HepG2 (cell line): ENCODE measurements around the gene GUCY1A2. TPM values are rescaled to one million over a fixed set of nuclear protein-coding genes. Genes with fewer than 3 reads are reported as not detected.

Source experiments
- ATAC-seq: fragments of 200-7000 bp; cut with Tn5 transposase; 3 replicates; pipeline ENCODE4 v1.9.1; 2020; ENCODE audit warnings: mild to moderate bottlenecking, moderate library complexity
- BruUV-seq: library from RNA; stranded (reverse); fragments of 400-500 nt; replicated peaks from 2 replicates; lab custom pipeline; 2021; lab: Mats Ljungman, UMichigan
- CTCF ChIA-PET: fragments of 300-600 bp; formaldehyde crosslinking; extraction: SDS; loops from one replicate; lab custom pipeline; 2021; ENCODE audit warnings: low total read pairs, inconsistent platforms, low intra/inter-chr PET ratio; lab: Yijun Ruan, JAX
- POLR2A ChIA-PET: fragments of 350-600 bp; sonication (Branson Sonifier 250); formaldehyde crosslinking; loops from one replicate; lab custom pipeline; 2020; ENCODE audit warnings: antibody characterized with exemption, inconsistent platforms; lab: Yijun Ruan, JAX
- DNase-seq: peaks from one replicate; pipeline ENCODE4 v3.0.0-alpha.2; 2015; ENCODE audit warnings: low spot score
- FAIRE-seq: peaks from 3 replicates; lab custom pipeline; 2011; peaks lifted over from hg19 to GRCh38; lab: Jason Lieb, UNC
- H2AFZ ChIP-seq: one replicate; pipeline ENCODE4 v1.6.1; 2011; ENCODE audit warnings: low read length, inconsistent platforms
- H3K27ac ChIP-seq: fragments of 300-600 bp; 3 replicates; pipeline ENCODE4 v1.8.0; 2011; ENCODE audit warnings: mixed run types, mild to moderate bottlenecking, mixed read lengths, low read length, inconsistent platforms; ENCODE audit not compliant: insufficient read depth; ENCODE audit errors: extremely low read length
- H3K27me3 ChIP-seq, 2 experiments: fragments of 200-600 bp in 1 of 2; 2 replicates in 1 of 2; 3 replicates in 1 of 2; pipeline versions ENCODE4 v1.6.0 to v1.8.0; 2011; ENCODE audit warnings: low read length in 2 of 2, mild to moderate bottlenecking in 2 of 2, moderate library complexity in 2 of 2, inconsistent platforms in 1 of 2; ENCODE audit not compliant: insufficient read depth in 2 of 2, control insufficient read depth in 1 of 2
- H3K36me3 ChIP-seq, 2 experiments: fragments of 200-600 bp in 1 of 2; replicated peaks in 1 of 2; 2 replicates in 1 of 2; 3 replicates in 1 of 2; pipeline versions ENCODE4 v1.5.1 to v1.8.0; 2011; ENCODE audit warnings: low read length in 2 of 2, inconsistent platforms in 1 of 2; ENCODE audit not compliant: insufficient read depth in 2 of 2, control insufficient read depth in 1 of 2
- H3K4me1 ChIP-seq: 2 replicates; pipeline ENCODE4 v1.5.1; 2012; ENCODE audit warnings: low read length, inconsistent platforms; ENCODE audit not compliant: insufficient read depth
- H3K4me2 ChIP-seq: 2 replicates; pipeline ENCODE4 v1.6.0; 2011; ENCODE audit warnings: low read depth, low read length, inconsistent platforms
- H3K4me3 ChIP-seq, 3 experiments: fragments of 200-600 bp in 1 of 3; sonication (generic), shearing (Covaris generic) in 1 of 3; replicated peaks in 1 of 3; 2 replicates each; pipeline ENCODE4 v1.5.1; 2011 to 2016; ENCODE audit warnings: low read length in 3 of 3, inconsistent platforms in 2 of 3, low read depth in 2 of 3, mild to moderate bottlenecking in 2 of 3, control low read depth in 1 of 3, mixed read lengths in 1 of 3; ENCODE audit not compliant: insufficient read depth in 1 of 3
- H3K79me2 ChIP-seq: one replicate; pipeline ENCODE4 v1.6.1; 2011; ENCODE audit warnings: low read length, inconsistent platforms; ENCODE audit not compliant: insufficient read depth
- H3K9ac ChIP-seq: 2 replicates; pipeline ENCODE4 v1.6.0; 2011; ENCODE audit warnings: mild to moderate bottlenecking, low read depth, low read length, inconsistent platforms; ENCODE audit not compliant: insufficient read depth
- H3K9me3 ChIP-seq: 2 replicates; pipeline ENCODE4 v1.5.1; 2012; ENCODE audit warnings: mild to moderate bottlenecking, low read length
- H4K20me1 ChIP-seq: 2 replicates; pipeline ENCODE4 v1.6.0; 2011; ENCODE audit warnings: inconsistent platforms, mild to moderate bottlenecking, low read length, moderate library complexity; ENCODE audit not compliant: insufficient read depth
- ATF7-NPFF ChIP-seq: sonication (generic); formaldehyde crosslinking; IDR thresholded peaks from 2 replicates; pipeline ENCODE4 v1.8.1; 2023; ENCODE audit warnings: mild to moderate bottlenecking, low read depth, missing genetic modification reagents, moderate library complexity
- FUBP1 ChIP-seq: sonication (generic); formaldehyde crosslinking; IDR thresholded peaks from 2 replicates; pipeline ENCODE4 v1.5.1; 2020; ENCODE audit warnings: missing genetic modification reagents, mild to moderate bottlenecking, borderline replicate concordance
- KAT8 ChIP-seq: IDR thresholded peaks from 2 replicates; pipeline ENCODE4 v1.6.1; 2016; ENCODE audit warnings: missing genetic modification reagents, missing compliant biosample characterization
- ZNF513 ChIP-seq: sonication (generic); formaldehyde crosslinking; conservative IDR thresholded peaks from 2 replicates; pipeline ENCODE4 v1.5.0; 2020; ENCODE audit warnings: missing genetic modification reagents
- WGBS: methylation state at CpG from one replicate; pipeline ENCODE4 v1.1.6; 2017; ENCODE audit warnings: low lambda C conversion rate; 5-methylcytosine and 5-hydroxymethylcytosine counted together
- in situ Hi-C: cut with HindIII; loops from 2 replicates; pipeline ENCODE4 v1.10.0; 2017; ENCODE audit warnings: low pct_unique_long_range_greater_than_20kb; ENCODE audit not compliant: extremely low pct_ligation_motif_present
- intact Hi-C: fragments of 100-400 bp; cut with micrococcal nuclease; formaldehyde crosslinking; loops from one replicate; pipeline ENCODE4 v1.10.0; 2022; ENCODE audit not compliant: unreplicated experiment
- polyA plus RNA-seq, 8 experiments: library from polyadenylated mRNA; depleted of rRNA in 3 of 8; stranded (reverse) in 7 of 8; unstranded in 1 of 8; fragments of >200 nt; fragmentation: Illumina TruSeq in 4 of 8; extraction: Trizol in 4 of 8; gene quantifications; 2 replicates each; pipeline versions ENCODE4 v1.2.1 to v1.2.3, GENCODE V29; 2011 to 2016; ENCODE audit warnings: low read depth in 4 of 8, missing spikeins in 1 of 8, mixed read lengths in 1 of 8; ENCODE audit not compliant: insufficient read depth in 1 of 8
- total RNA-seq, 5 experiments: library from RNA; depleted of rRNA; stranded (reverse); fragments of >200 nt; fragmentation: Illumina TruSeq; extraction: Trizol; gene quantifications; 2 replicates each; pipeline ENCODE4 v1.2.3, GENCODE V29; 2016; ENCODE audit warnings: low read depth in 1 of 5

The GUCY1A2 gene
- total and polyA plus RNA-seq, 2 of the 13 experiments (the other 11 are each of a cell fraction or from before 2014, with no cell fraction given): 0.01 to 0.07 TPM

GRCh38 chr11:106879832-106880546, 138.3 kb downstream of the GUCY1A2 start:
- ATAC-seq (no peak), FAIRE-seq (no peak), DNase-seq (no peak)
- Histone ChIP-seq H3K9me3 (no peaks in the 10 kb centered on the region), H4K20me1 (no peaks in the 10 kb centered on the region), H3K4me2 (no peak overlapping the region), H3K79me2 (no peaks in the 10 kb centered on the region), H3K4me1 (no peaks in the 10 kb centered on the region), H3K36me3 (no peaks in the 10 kb centered on the region), H3K27ac (no peak overlapping the region), H3K27me3 (no peaks in the 10 kb centered on the region), H2AFZ (no peak overlapping the region), H3K9ac (no peak overlapping the region), H3K4me3 (no peak overlapping the region)
- 3% methylated on average over 7 of the region's 7 CpGs for WGBS
- CTCF ChIA-PET: no interaction called here
- intact Hi-C loops (no loop called here), in situ Hi-C loops (no loop called here)
- TF ChIP-seq ATF7-NPFF (CRISPR knock-in tag): no peak
- no peak for TF ChIP-seq FUBP1 (CRISPR knock-in tag)
- TF ChIP-seq KAT8 (CRISPR knock-in tag): no peak
- TF ChIP-seq ZNF513 (CRISPR knock-in tag): no peak
- BruUV-seq: no TSS peak
- POLR2A ChIA-PET: no interaction called here
